Kidney (tissue), 14 donors: ENCODE results near the gene KLF18. TPM values are rescaled to one million over a fixed set of nuclear protein-coding genes. Genes with fewer than 3 reads are reported as not detected.
"Not testable (repeated sequence)": the region's sequence is repeated elsewhere in the genome, so short reads cannot be mapped to it uniquely, and the experiment has no call there.

ENCODE experiments used
- DNase-seq, 5 donors: peaks; one replicate each; pipeline ENCODE4 v3.0.0-alpha.2; 2013 to 2020
- FAIRE-seq: peaks from 2 replicates; lab custom pipeline; 2012; peaks lifted over from hg19 to GRCh38; lab: Jason Lieb, UNC
- H3K27ac ChIP-seq, 2 donors: one replicate each; pipeline ENCODE4 v1.7.0; 2013; ENCODE audit warnings: low read depth in 2 of 2, low read length in 2 of 2, inconsistent platforms in 1 of 2
- H3K27me3 ChIP-seq: one replicate; pipeline ENCODE4 v1.7.1; 2013; ENCODE audit warnings: low read length, inconsistent platforms; ENCODE audit not compliant: control insufficient read depth, insufficient read depth
- H3K36me3 ChIP-seq, 3 donors: one replicate each; pipeline versions ENCODE4 v1.7.0 to v1.7.1; 2013; ENCODE audit warnings: low read length in 3 of 3, control low read depth in 1 of 3, inconsistent platforms in 1 of 3; ENCODE audit not compliant: insufficient read depth in 3 of 3, control insufficient read depth in 2 of 3
- H3K4me1 ChIP-seq, 3 donors: one replicate each; pipeline versions ENCODE4 v1.7.0 to v1.7.1; 2013; ENCODE audit warnings: low read length in 3 of 3, inconsistent platforms in 1 of 3, low read depth in 1 of 3; ENCODE audit not compliant: control insufficient read depth in 2 of 3, insufficient read depth in 2 of 3
- H3K4me3 ChIP-seq, 3 donors: one replicate each; pipeline versions ENCODE4 v1.7.0 to v1.8.1; 2013; ENCODE audit warnings: low read length in 3 of 3, control low read depth in 1 of 3, inconsistent platforms in 1 of 3
- H3K9ac ChIP-seq, 3 donors: one replicate each; pipeline versions ENCODE4 v1.7.0 to v1.7.1; 2013; ENCODE audit warnings: low read length in 3 of 3, control low read depth in 1 of 3, inconsistent platforms in 1 of 3
- H3K9me3 ChIP-seq, 3 donors: one replicate each; pipeline versions ENCODE4 v1.7.0 to v1.7.1; 2013; ENCODE audit warnings: low read length in 3 of 3, control low read depth in 1 of 3, inconsistent platforms in 1 of 3; ENCODE audit not compliant: control insufficient read depth in 2 of 3, insufficient read depth in 1 of 3
- intact Hi-C: fragments of 100-400 bp; cut with DNase I; formaldehyde crosslinking; loops from one replicate; pipeline ENCODE4 v1.11.1; 2022
- polyA plus RNA-seq: library from polyadenylated mRNA; stranded (reverse); fragments of 350-450 nt; fragmentation: Illumina TruSeq; extraction: RNeasy Lipid Tissue Mini Kit (QIAGEN cat#74804); gene quantifications from one replicate; pipeline ENCODE4 v1.2.3, GENCODE V29; 2014; ENCODE audit warnings: low read depth, low replicate concordance; ENCODE audit not compliant: insufficient read depth
- total RNA-seq: library from RNA; stranded (reverse); fragmentation: NEBNext Ultra II Directional; extraction: Animal tissue kit (Norgen Biotek cat#: 25700); gene quantifications from one replicate; pipeline ENCODE4 v1.2.1, GENCODE V29; 2021
- TF ChIP-seq, protein P1 (sequence below): IDR thresholded peaks from 3 replicates; pipeline ENCODE4 v1.5.1; 2012; ENCODE audit warnings: mild to moderate bottlenecking, moderate library complexity, borderline replicate concordance; ENCODE audit not compliant: insufficient read depth; ENCODE audit errors: extremely low read depth
- donor health status: control.
- donor health status: control.
- donor health status: control.
- donor health status: control.
- donor health status: control.
- donor health status: DM: yes; HTN: yes; CAD: no.
- donor health status: Normal renal cell carcinoma (clear cell type).

Gene KLF18
- total and polyA plus RNA-seq, 2 donors from 2014 or later: not detected

DNA sequence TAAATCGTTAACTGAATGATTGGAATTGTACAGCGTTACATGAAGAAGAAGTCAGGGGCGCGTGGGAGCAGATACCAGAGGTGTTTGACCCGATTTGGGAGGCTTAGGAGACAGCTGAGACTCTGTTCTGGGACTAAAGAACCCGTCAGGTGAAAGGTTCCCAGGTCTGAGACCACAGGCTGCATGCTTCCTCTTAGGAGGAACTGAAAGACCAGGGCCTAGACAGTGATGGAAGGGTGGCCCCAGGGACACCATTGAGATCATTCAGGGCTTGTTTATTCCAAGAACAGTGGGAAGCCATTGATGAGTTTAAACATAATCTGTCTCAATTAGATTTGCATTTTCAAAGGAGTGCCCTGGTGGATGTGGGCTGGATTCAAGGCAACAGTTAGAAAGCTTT, 21.9 kb downstream of the KLF18 start:
- Histone ChIP-seq H3K4me3 (no peak overlapping the region), H3K27ac (no peak overlapping the region), H3K27me3 (no peaks in the 10 kb centered on the region), H3K4me1 (no peaks in the 10 kb centered on the region), H3K9ac (no peak overlapping the region), H3K9me3 (no peaks in the 10 kb centered on the region), H3K36me3 (no peaks in the 10 kb centered on the region)
- DNase-seq (no peak), FAIRE-seq (no peak)
- TF ChIP-seq, protein P1, sequence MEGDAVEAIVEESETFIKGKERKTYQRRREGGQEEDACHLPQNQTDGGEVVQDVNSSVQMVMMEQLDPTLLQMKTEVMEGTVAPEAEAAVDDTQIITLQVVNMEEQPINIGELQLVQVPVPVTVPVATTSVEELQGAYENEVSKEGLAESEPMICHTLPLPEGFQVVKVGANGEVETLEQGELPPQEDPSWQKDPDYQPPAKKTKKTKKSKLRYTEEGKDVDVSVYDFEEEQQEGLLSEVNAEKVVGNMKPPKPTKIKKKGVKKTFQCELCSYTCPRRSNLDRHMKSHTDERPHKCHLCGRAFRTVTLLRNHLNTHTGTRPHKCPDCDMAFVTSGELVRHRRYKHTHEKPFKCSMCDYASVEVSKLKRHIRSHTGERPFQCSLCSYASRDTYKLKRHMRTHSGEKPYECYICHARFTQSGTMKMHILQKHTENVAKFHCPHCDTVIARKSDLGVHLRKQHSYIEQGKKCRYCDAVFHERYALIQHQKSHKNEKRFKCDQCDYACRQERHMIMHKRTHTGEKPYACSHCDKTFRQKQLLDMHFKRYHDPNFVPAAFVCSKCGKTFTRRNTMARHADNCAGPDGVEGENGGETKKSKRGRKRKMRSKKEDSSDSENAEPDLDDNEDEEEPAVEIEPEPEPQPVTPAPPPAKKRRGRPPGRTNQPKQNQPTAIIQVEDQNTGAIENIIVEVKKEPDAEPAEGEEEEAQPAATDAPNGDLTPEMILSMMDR: no peak
- intact Hi-C loops: no loop called here

DNA sequence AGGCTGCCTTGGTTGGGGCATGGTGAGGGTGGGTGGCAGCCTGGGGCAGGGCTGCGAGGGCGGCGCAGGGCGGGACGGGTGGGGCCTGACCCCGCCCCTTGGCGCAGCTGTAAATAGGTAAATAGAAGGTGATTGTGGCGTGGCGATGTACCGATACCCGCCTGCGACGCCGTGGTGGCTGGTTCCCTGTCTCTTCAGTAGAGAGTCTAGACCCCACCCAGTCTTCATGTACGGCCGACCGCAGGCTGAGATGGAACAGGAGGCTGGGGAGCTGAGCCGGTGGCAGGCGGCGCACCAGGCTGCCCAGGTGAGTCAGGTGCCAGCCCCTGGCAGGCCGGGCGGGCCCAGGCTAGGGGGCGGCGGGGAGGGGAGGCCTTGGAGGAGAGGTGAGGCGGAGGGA, 22.7 kb downstream of the KLF18 start, which contains the start of gene KLF17:
KLF17 (plus strand) TSS at position 140 of the 400 bp plus-strand sequence; CDS start at position 227, 87 bp downstream.
- H3K27ac ChIP-seq: no peak within 1 kb of the TSS
- no peak within 1 kb of the TSS for H3K9ac ChIP-seq
- H3K36me3 ChIP-seq: no peaks in the 10 kb centered on the region
- no peaks in the 10 kb centered on the region for H3K27me3 ChIP-seq
- H3K4me1 ChIP-seq: no peaks in the 10 kb centered on the region
- FAIRE-seq (no peak), DNase-seq (no peak)
- no peaks in the 10 kb centered on the region for H3K9me3 ChIP-seq
- H3K4me3 ChIP-seq: no peak within 1 kb of the TSS
- intact Hi-C loops: no loop called here
- TF ChIP-seq, protein P1: no peak

DNA sequence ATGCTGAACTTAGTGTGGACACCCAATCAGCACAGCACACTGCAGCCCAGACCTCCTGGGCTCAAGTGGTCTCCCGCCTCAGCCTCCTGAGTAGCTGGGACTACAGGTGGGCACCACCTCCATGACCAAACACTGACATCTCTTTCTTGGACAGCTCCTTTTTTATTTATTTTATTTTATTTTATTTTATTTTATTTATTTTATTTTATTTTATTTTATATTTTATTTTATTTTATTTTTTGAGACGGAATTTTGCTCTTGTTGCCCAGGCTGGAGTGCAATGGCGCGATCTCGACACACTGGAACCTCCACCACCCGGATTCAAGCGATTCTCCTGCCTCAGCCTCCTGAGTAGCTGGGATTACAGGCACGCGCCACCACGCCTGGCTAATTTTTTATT, 24.2 kb downstream of the KLF18 start:
- H3K4me3 ChIP-seq, FAIRE-seq, H3K27me3 ChIP-seq, H3K36me3 ChIP-seq, intact Hi-C loops, DNase-seq, H3K9me3 ChIP-seq, H3K4me1 ChIP-seq, H3K9ac ChIP-seq, H3K27ac ChIP-seq: not testable (repeated sequence)

DNA sequence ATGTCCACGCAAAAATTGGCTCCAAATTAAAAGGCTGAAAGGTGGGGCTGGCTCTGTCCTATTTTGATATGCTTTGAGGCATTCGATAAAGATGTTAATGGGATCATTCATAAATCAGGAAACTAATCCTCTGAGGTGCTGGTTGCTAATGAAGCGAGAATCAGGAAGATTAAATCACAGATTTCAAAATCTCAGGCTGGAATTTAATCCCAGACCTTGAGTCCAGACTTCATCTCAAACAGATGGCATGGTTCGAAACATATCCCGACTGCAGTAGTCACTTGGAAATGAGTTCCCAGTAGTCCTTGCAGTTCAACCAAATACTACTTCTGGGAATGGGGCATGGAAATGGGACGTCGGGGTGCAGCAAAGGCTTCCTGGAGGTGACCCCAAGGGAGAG, 27.3 kb downstream of the KLF18 start:
- Histone ChIP-seq H3K4me3 (no peak overlapping the region), H3K27ac (no peak overlapping the region), H3K36me3 (no peaks in the 10 kb centered on the region), H3K9me3 (no peaks in the 10 kb centered on the region), H3K27me3 (no peaks in the 10 kb centered on the region), H3K4me1 (no peaks in the 10 kb centered on the region), H3K9ac (no peak overlapping the region)
- DNase-seq (no peak), FAIRE-seq (no peak)
- intact Hi-C loops: no loop called here
- TF ChIP-seq, protein P1: no peak
